Adrenal gland (tissue), 5 donors: ENCODE measurements around the gene CCDC69.

ENCODE experiments used
- POLR2A ChIP-seq, 2 donors: fragments of 450-650 bp; IDR thresholded peaks; one replicate each; pipeline ENCODE4 v1.6.1; 2017; ENCODE audit warnings: antibody characterized with exemption in 2 of 2, mild to moderate bottlenecking in 2 of 2, moderate library complexity in 1 of 2
- TF ChIP-seq, protein P1 (sequence below), 6 experiments: fragments of 450-650 bp in 4 of 6; fragments of 200-600 bp in 2 of 6; sonication (generic) in 1 of 6; IDR thresholded peaks; 1 replicate in 5 of 6; 2 replicates in 1 of 6; pipeline versions ENCODE4 v1.5.1 to v1.8.0; 2016 to 2021; ENCODE audit warnings: antibody characterized with exemption in 6 of 6, mild to moderate bottlenecking in 2 of 6, moderate library complexity in 1 of 6
- donor health status: DM: no; HTN: no; CAD: no.

DNA sequence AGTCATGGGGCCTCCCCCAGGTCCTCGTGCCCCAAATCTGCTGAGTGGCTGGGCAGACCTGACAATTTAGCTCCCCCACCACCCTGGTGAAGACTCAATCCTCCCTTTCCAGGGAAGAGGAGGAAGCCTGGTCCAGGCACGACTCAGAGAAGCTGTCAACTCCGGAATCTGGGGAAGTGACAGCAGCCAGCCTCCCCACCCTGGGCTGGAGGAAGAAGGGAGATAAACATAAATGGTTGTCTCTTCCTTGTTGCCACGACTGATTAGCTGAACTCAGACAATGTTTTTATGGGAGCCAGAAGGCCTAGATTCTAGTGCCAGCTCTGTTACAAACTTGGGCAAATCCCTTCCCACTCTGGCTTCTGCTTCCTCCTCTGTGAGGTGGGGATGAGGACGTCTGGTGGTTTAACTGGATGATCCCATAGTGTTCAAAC lies 15.4 kb downstream of the CCDC69 start:
- TF ChIP-seq, protein P1, sequence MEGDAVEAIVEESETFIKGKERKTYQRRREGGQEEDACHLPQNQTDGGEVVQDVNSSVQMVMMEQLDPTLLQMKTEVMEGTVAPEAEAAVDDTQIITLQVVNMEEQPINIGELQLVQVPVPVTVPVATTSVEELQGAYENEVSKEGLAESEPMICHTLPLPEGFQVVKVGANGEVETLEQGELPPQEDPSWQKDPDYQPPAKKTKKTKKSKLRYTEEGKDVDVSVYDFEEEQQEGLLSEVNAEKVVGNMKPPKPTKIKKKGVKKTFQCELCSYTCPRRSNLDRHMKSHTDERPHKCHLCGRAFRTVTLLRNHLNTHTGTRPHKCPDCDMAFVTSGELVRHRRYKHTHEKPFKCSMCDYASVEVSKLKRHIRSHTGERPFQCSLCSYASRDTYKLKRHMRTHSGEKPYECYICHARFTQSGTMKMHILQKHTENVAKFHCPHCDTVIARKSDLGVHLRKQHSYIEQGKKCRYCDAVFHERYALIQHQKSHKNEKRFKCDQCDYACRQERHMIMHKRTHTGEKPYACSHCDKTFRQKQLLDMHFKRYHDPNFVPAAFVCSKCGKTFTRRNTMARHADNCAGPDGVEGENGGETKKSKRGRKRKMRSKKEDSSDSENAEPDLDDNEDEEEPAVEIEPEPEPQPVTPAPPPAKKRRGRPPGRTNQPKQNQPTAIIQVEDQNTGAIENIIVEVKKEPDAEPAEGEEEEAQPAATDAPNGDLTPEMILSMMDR (IDR thresholded peaks at IDR 0.05), result no peak
- TF ChIP-seq POLR2A (IDR thresholded peaks at IDR 0.05), result no peak
